ENCODE results near the gene YKT6.

The YKT6 gene

DNA sequence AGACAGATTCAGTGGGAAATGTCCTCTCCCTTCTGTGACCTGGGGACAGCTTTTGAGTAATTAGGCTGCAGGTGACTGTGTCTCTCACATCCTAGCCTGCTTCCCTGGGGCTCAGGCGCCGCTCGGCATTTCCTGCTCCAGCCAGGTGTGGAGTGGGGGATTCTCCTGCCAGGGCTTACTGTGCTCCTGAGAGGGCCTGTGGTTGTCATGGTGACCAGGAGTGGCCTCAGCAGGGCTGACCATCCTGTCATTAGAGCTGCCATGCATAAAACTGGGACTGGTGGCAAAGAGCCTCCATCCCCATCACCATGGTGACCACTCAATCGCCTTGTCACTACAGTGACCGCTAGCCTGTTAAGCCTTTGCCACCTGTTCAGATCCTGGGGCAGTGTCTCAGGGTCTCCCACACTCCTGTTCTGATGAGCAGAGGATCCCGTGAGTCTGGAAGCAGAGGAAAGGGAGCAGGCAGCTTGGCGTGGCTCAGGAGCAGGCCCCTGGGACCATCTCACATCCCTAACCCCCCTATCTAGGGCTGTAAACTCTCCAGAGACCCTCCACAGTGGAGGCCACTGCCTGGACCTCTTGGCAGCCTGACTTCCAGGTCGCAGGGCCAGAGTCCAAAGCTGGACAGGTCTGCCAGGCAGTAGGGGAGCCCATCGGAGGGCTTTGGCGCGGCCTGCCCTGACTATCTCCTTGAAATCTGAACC, 11.3 kb upstream of the YKT6 start, which contains the start of gene GCK:
TSS of gene GCK (minus strand) at position 154 of the 707 bp plus-strand sequence. CDS start 486 bp downstream, outside the sequence.
- H3K18ac ChIP-seq (ENCODE audit: low read length) = peak within 1 kb of the TSS; percentile 62
- no peak within 1 kb of the TSS for H2BK5ac ChIP-seq (ENCODE audit: low read length)
- no peak within 1 kb of the TSS for H2BK12ac ChIP-seq (ENCODE audit: low read length)
- peak within 1 kb of the TSS; percentile 56 for H2AFZ ChIP-seq (ENCODE audit: low read length)
- peaks cover 0 to 30% (median 0%) of the 10 kb centered on the region in 3 experiments for H3K27me3 ChIP-seq (ENCODE audit: control insufficient read depth in 3 of 3, insufficient read depth in 3 of 3, low read depth in 1 of 3, low read length in 3 of 3)
- H3K14ac ChIP-seq (ENCODE audit: low read length) = no peak within 1 kb of the TSS
- H3K4me2 ChIP-seq (ENCODE audit: insufficient read depth, low read length, poor library complexity, severe bottlenecking) = no peak within 1 kb of the TSS
- H2BK120ac ChIP-seq (ENCODE audit: low read depth, low read length) = peak within 1 kb of the TSS; percentile 16
- no peaks in the 10 kb centered on the region for H3K79me1 ChIP-seq (ENCODE audit: low read depth, low read length)
- peak within 1 kb of the TSS; percentile 67 for H2AK5ac ChIP-seq (ENCODE audit: low read depth, low read length)
- no peak within 1 kb of the TSS for H4K8ac ChIP-seq (ENCODE audit: low read depth, low read length)
- H3K4me3 ChIP-seq (ENCODE audit: low read length in 2 of 2) = no peak within 1 kb of the TSS
- no peak within 1 kb of the TSS for H4K91ac ChIP-seq (ENCODE audit: low read depth, low read length, poor library complexity)
- WGBS, 2 donors (ENCODE audit: extremely low coverage in 2 of 2, insufficient read length in 2 of 2, insufficient replicate concordance in 1 of 2) = no CpG with 5 or more reads among the region's 11 CpGs
- no peak within 1 kb of the TSS for H3K27ac ChIP-seq (replicated peaks; ENCODE audit: low read length)
- H3K4me1 ChIP-seq (ENCODE audit: control insufficient read depth in 2 of 2, insufficient read depth in 1 of 2, low read depth in 1 of 2, low read length in 2 of 2) = peaks cover 3 to 11% of the 10 kb centered on the region in 2 donors
- H3K9ac ChIP-seq (ENCODE audit: low read depth, low read length, poor library complexity) = peak within 1 kb of the TSS; percentile 10
- peak within 1 kb of the TSS; percentile 9 for H3K23ac ChIP-seq (ENCODE audit: low read depth, low read length, poor library complexity)
- no peaks in the 10 kb centered on the region for H3K9me3 ChIP-seq (replicated peaks in 1 of 2; ENCODE audit: control insufficient read depth in 2 of 2, insufficient read depth in 1 of 2, low read depth in 1 of 2, low read length in 2 of 2)
- no peak within 1 kb of the TSS for H3K4ac ChIP-seq (ENCODE audit: low read length)
- no peak for DNase-seq (ENCODE audit: low spot score)
- no peaks in the 10 kb centered on the region for H3K36me3 ChIP-seq (replicated peaks in 1 of 2; ENCODE audit: control insufficient read depth in 2 of 2, insufficient read depth in 2 of 2, low read length in 2 of 2)
- H2BK15ac ChIP-seq (ENCODE audit: low read length) = peak within 1 kb of the TSS; percentile 12

DNA sequence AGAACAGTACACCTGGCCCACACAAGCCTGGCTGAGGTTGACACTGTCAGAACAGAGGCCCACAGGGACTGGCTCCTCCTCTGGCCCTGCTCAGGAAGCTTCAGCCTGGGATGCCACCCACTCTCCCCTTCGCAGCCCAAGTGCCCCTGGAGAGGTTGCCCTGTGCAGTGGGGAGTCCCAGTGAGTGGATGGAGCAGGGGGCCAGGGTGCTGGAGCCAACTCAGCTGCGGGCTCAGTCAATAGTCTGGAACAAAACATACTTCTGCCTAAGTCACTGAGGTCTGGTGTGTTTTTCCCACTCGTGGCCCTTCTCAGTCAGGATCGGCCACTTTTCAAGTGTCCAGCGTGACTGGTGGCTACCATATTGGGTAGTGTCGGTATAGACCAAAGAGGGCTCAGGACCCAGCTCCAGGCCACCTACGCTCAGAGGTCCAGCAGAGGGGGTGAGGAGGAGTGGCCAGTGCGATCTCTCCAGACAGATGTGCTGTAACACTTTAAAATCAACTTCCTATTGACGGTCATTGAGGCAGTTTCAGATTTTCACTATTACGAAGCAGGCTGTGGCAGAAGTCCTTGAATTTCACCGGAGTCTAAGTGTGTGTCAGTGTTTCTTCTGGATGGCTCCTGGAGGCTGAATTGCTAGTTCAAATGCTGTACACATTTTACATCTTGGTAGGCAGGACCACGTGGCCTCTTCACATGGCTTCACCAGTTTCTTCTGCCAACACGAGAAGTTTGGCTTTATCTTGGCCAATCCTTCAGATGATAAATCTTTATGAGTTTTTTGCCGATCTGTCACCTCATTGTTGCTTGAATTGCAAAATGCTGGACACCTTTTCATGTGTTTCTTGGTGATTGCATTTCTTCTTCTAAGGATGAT, 10.5 kb upstream of the YKT6 start:
- peaks cover 0 to 27% (median 0%) of the 10 kb centered on the region in 3 experiments for H3K27me3 ChIP-seq (ENCODE audit: control insufficient read depth in 3 of 3, insufficient read depth in 3 of 3, low read depth in 1 of 3, low read length in 3 of 3)
- H4K8ac ChIP-seq (ENCODE audit: low read depth, low read length) = no peak overlapping the region
- no peak overlapping the region for H3K14ac ChIP-seq (ENCODE audit: low read length)
- H2AK5ac ChIP-seq (ENCODE audit: low read depth, low read length) = peak overlapping the region; percentile 67
- no peak overlapping the region for H3K4me2 ChIP-seq (ENCODE audit: insufficient read depth, low read length, poor library complexity, severe bottlenecking)
- no peak overlapping the region for H2AFZ ChIP-seq (ENCODE audit: low read length)
- H3K79me1 ChIP-seq (ENCODE audit: low read depth, low read length) = no peaks in the 10 kb centered on the region
- WGBS, 2 donors (ENCODE audit: extremely low coverage in 2 of 2, insufficient read length in 2 of 2, insufficient replicate concordance in 1 of 2) = no CpG with 5 or more reads among the region's 14 CpGs
- peak overlapping the region; percentile 10 for H3K9ac ChIP-seq (ENCODE audit: low read depth, low read length, poor library complexity)
- peak overlapping the region; percentile 9 for H2BK15ac ChIP-seq (ENCODE audit: low read length)
- H3K4me3 ChIP-seq (ENCODE audit: low read length in 2 of 2) = no peak overlapping the region
- H2BK12ac ChIP-seq (ENCODE audit: low read length) = no peak overlapping the region
- DNase-seq (ENCODE audit: low spot score) = no peak
- H2BK120ac ChIP-seq (ENCODE audit: low read depth, low read length) = no peak overlapping the region
- peak overlapping the region; percentile 9 for H3K23ac ChIP-seq (ENCODE audit: low read depth, low read length, poor library complexity)
- H3K27ac ChIP-seq (replicated peaks; ENCODE audit: low read length) = no peak overlapping the region
- H3K18ac ChIP-seq (ENCODE audit: low read length) = no peak overlapping the region
- H3K36me3 ChIP-seq (replicated peaks in 1 of 2; ENCODE audit: control insufficient read depth in 2 of 2, insufficient read depth in 2 of 2, low read length in 2 of 2) = no peaks in the 10 kb centered on the region
- no peak overlapping the region for H3K4ac ChIP-seq (ENCODE audit: low read length)
- H4K91ac ChIP-seq (ENCODE audit: low read depth, low read length, poor library complexity) = no peak overlapping the region
- no peak overlapping the region for H2BK5ac ChIP-seq (ENCODE audit: low read length)
- H3K4me1 ChIP-seq (ENCODE audit: control insufficient read depth in 2 of 2, insufficient read depth in 1 of 2, low read depth in 1 of 2, low read length in 2 of 2) = peaks cover 0 to 9% of the 10 kb centered on the region in 2 donors
- no peaks in the 10 kb centered on the region for H3K9me3 ChIP-seq (replicated peaks in 1 of 2; ENCODE audit: control insufficient read depth in 2 of 2, insufficient read depth in 1 of 2, low read depth in 1 of 2, low read length in 2 of 2)

DNA sequence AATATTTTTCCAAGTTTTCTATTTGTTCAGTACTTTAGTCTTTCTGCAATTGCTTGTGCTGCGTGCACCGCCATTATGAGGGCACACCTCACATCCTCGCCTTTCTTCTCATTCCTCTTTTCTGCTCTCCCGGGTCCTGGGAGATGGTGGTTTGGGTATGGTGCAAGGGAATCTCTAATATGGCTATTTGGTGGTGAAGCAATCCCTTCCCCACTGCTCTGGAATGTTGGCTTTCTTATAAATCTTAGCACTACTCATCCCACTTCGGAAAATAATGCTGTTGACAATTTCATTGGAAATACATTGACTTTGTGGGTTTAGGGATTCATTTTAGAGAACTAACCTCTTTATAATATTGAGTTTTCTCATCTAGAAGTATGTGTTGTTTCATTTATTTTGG, 9.6 kb upstream of the YKT6 start:
- Histone ChIP-seq H3K9ac (ENCODE audit: low read depth, low read length, poor library complexity) (no peak overlapping the region), H2AK5ac (ENCODE audit: low read depth, low read length) (no peak overlapping the region), H4K8ac (ENCODE audit: low read depth, low read length) (no peak overlapping the region), H2BK15ac (ENCODE audit: low read length) (no peak overlapping the region), H3K79me1 (ENCODE audit: low read depth, low read length) (no peaks in the 10 kb centered on the region), H3K14ac (ENCODE audit: low read length) (no peak overlapping the region), H3K18ac (ENCODE audit: low read length) (no peak overlapping the region), H2BK5ac (ENCODE audit: low read length) (no peak overlapping the region), H3K4me1 (ENCODE audit: control insufficient read depth in 2 of 2, insufficient read depth in 1 of 2, low read depth in 1 of 2, low read length in 2 of 2) (peaks cover 0 to 8% of the 10 kb centered on the region in 2 donors), H3K27ac (replicated peaks; ENCODE audit: low read length) (no peak overlapping the region), H3K9me3 (replicated peaks in 1 of 2; ENCODE audit: control insufficient read depth in 2 of 2, insufficient read depth in 1 of 2, low read depth in 1 of 2, low read length in 2 of 2) (no peaks in the 10 kb centered on the region), H3K27me3 (ENCODE audit: control insufficient read depth in 3 of 3, insufficient read depth in 3 of 3, low read depth in 1 of 3, low read length in 3 of 3) (peaks cover 0 to 20% (median 0%) of the 10 kb centered on the region in 3 experiments), H2BK12ac (ENCODE audit: low read length) (no peak overlapping the region), H2BK120ac (ENCODE audit: low read depth, low read length) (no peak overlapping the region), H3K4me2 (ENCODE audit: insufficient read depth, low read length, poor library complexity, severe bottlenecking) (no peak overlapping the region), H2AFZ (ENCODE audit: low read length) (no peak overlapping the region), H4K91ac (ENCODE audit: low read depth, low read length, poor library complexity) (no peak overlapping the region), H3K23ac (ENCODE audit: low read depth, low read length, poor library complexity) (no peak overlapping the region), H3K36me3 (replicated peaks in 1 of 2; ENCODE audit: control insufficient read depth in 2 of 2, insufficient read depth in 2 of 2, low read length in 2 of 2) (no peaks in the 10 kb centered on the region), H3K4me3 (ENCODE audit: low read length in 2 of 2) (no peak overlapping the region), H3K4ac (ENCODE audit: low read length) (no peak overlapping the region)
- no CpG with 5 or more reads among the region's 5 CpGs for WGBS, 2 donors (ENCODE audit: extremely low coverage in 2 of 2, insufficient read length in 2 of 2, insufficient replicate concordance in 1 of 2)
- no peak for DNase-seq (ENCODE audit: low spot score)

Data from neuronal stem cell (in vitro differentiated cells).